Activated CD4-positive, alpha-beta T cell treated with anti-CD3 and anti-CD28 coated beads, Interleukin-2, amount 50 U/mL, for 4 hours (primary cell): ENCODE measurements around the gene DPYD.

Experiments used
- DNase-seq, 2 experiments: peaks; one replicate each; pipeline ENCODE4 v3.0.0-alpha.2; 2020

DPYD gene

GRCh38 chr1:97123717-97124431 lies 797.0 kb downstream of the DPYD start:
- no peak for DNase-seq

GRCh38 chr1:97120806-97121205 lies 800.0 kb downstream of the DPYD start:
- DNase-seq: no peak

- no peak for DNase-seq
Observed at GRCh38 chr1:97119260-97120158, 801.3 kb downstream of the DPYD start.

GRCh38 chr1:97114842-97115241 lies 806.0 kb downstream of the DPYD start:
- DNase-seq: no peak

- DNase-seq: no peak
Observed at GRCh38 chr1:97112442-97112841, 808.4 kb downstream of the DPYD start.

- DNase-seq: no peak
Observed at GRCh38 chr1:97108179-97108578, 812.7 kb downstream of the DPYD start.

- DNase-seq: no peak
Observed at GRCh38 chr1:97105531-97105930, 815.3 kb downstream of the DPYD start.

- no peak for DNase-seq
Observed at GRCh38 chr1:97101509-97101908, 819.3 kb downstream of the DPYD start.

- DNase-seq: no peak
Observed at GRCh38 chr1:97097404-97097925, 823.4 kb downstream of the DPYD start.

- DNase-seq: no peak
Observed at GRCh38 chr1:97095764-97096163, 825.1 kb downstream of the DPYD start.

- no peak for DNase-seq
Observed at GRCh38 chr1:97094247-97094972, 826.4 kb downstream of the DPYD start.

GRCh38 chr1:97093741-97094140 lies 827.1 kb downstream of the DPYD start:
- DNase-seq: no peak

- no peak for DNase-seq
Observed at GRCh38 chr1:97092824-97093223, 828.0 kb downstream of the DPYD start.

- no peak for DNase-seq
Observed at GRCh38 chr1:97091679-97092078, 829.2 kb downstream of the DPYD start.

GRCh38 chr1:97091263-97091662 lies 829.6 kb downstream of the DPYD start:
- DNase-seq: no peak

- DNase-seq: no peak
Observed at GRCh38 chr1:97090725-97091124, 830.1 kb downstream of the DPYD start.

- no peak for DNase-seq
Observed at GRCh38 chr1:97089173-97089572, 831.7 kb downstream of the DPYD start.

- no peak for DNase-seq
Observed at GRCh38 chr1:97088391-97088790, 832.4 kb downstream of the DPYD start.

GRCh38 chr1:97084546-97084945 lies 836.3 kb downstream of the DPYD start:
- no peak for DNase-seq

- no peak for DNase-seq
Observed at GRCh38 chr1:97082160-97082848, 838.5 kb downstream of the DPYD start.

- DNase-seq: no peak
Observed at GRCh38 chr1:97078872-97079271, 842.0 kb downstream of the DPYD start.

- no peak for DNase-seq
Observed at GRCh38 chr1:97077221-97077620, 843.6 kb downstream of the DPYD start.

GRCh38 chr1:97074771-97075170 lies 846.1 kb downstream of the DPYD start:
- no peak for DNase-seq
